Natural killer cell (primary cell): Measurements from ENCODE around the gene FOLH1. TPM values are rescaled to one million over a fixed set of nuclear protein-coding genes. Genes with fewer than 3 reads are reported as not detected.
"Not testable (repeated sequence)": the region's sequence is repeated elsewhere in the genome, so short reads cannot be mapped to it uniquely, and the experiment has no call there.

Source experiments
- ATAC-seq, 3 donors: fragments of 150-1000 bp in 2 of 3; fragments of 200-7000 bp in 1 of 3; cut with Tn5 transposase; 1 replicate in 1 of 3; 2 replicates in 2 of 3; pipeline ENCODE4 v1.10.0; 2021; ENCODE audit warnings: mild to moderate bottlenecking in 2 of 3, moderate library complexity in 2 of 3
- DNase-seq, 2 donors: peaks; one replicate each; pipeline versions ENCODE4 v3.0.0 to v3.0.0-alpha.2; 2013 to 2021; ENCODE audit warnings: mixed read lengths in 1 of 2
- H3K27ac ChIP-seq: one replicate; pipeline ENCODE4 v1.5.1; 2013; ENCODE audit warnings: mild to moderate bottlenecking, low read length
- H3K27me3 ChIP-seq: one replicate; pipeline ENCODE4 v1.6.1; 2013; ENCODE audit warnings: low read length; ENCODE audit not compliant: control insufficient read depth, insufficient read depth
- H3K36me3 ChIP-seq: one replicate; pipeline ENCODE4 v1.6.1; 2013; ENCODE audit warnings: low read length; ENCODE audit not compliant: control insufficient read depth, insufficient read depth
- H3K4me1 ChIP-seq: one replicate; pipeline ENCODE4 v1.6.1; 2013; ENCODE audit warnings: low read length; ENCODE audit not compliant: control insufficient read depth, insufficient read depth
- H3K4me3 ChIP-seq: one replicate; pipeline ENCODE4 v1.5.1; 2013; ENCODE audit warnings: low read length
- H3K9me3 ChIP-seq: one replicate; pipeline ENCODE4 v1.6.1; 2013; ENCODE audit warnings: low read length; ENCODE audit not compliant: control insufficient read depth, insufficient read depth
- H3K27ac Mint-ChIP-seq, 2 donors: one replicate each; pipeline ENCODE4 v1.8.0; 2022; ENCODE audit warnings: mild to moderate bottlenecking in 2 of 2, mixed read lengths in 2 of 2, moderate library complexity in 1 of 2
- H3K27me3 Mint-ChIP-seq, 2 donors: one replicate each; pipeline ENCODE4 v1.8.0; 2022; ENCODE audit warnings: low read depth in 2 of 2, mixed read lengths in 2 of 2
- H3K36me3 Mint-ChIP-seq: one replicate; pipeline ENCODE4 v1.8.0; 2022; ENCODE audit warnings: mixed read lengths
- H3K4me1 Mint-ChIP-seq, 2 donors: one replicate each; pipeline ENCODE4 v1.8.0; 2022; ENCODE audit warnings: mixed read lengths in 2 of 2
- H3K4me3 Mint-ChIP-seq: one replicate; pipeline ENCODE4 v1.8.0; 2022; ENCODE audit warnings: mild to moderate bottlenecking, moderate library complexity, mixed read lengths
- H3K9me3 Mint-ChIP-seq, 2 donors: one replicate each; pipeline ENCODE4 v1.8.0; 2022; ENCODE audit warnings: mixed read lengths in 2 of 2
- WGBS: methylation state at CpG from one replicate; pipeline ENCODE4 v1.1.7; 2013; ENCODE audit warnings: missing lambda C conversion rate; ENCODE audit not compliant: insufficient coverage; 5-methylcytosine and 5-hydroxymethylcytosine counted together
- intact Hi-C: fragments of 100-400 bp; cut with micrococcal nuclease; formaldehyde crosslinking; loops from one replicate; pipeline ENCODE4 v1.14.2; 2022
- total RNA-seq, 4 donors: library from RNA; stranded (reverse); fragments of 120-200 nt in 1 of 4; gene quantifications; one replicate each; pipeline versions ENCODE4 v1.2.3 to v1.2.4, GENCODE V29; 2013 to 2022
- TF ChIP-seq, protein P1 (sequence below): fragments of 200-600 bp; IDR thresholded peaks from one replicate; pipeline ENCODE4 v1.8.0; 2022; ENCODE audit warnings: antibody characterized with exemption

FOLH1 gene
- total RNA-seq, 3 donors from 2014 or later (not counting 1 experiment from before 2014, with no cell fraction given), result not detected

DNA sequence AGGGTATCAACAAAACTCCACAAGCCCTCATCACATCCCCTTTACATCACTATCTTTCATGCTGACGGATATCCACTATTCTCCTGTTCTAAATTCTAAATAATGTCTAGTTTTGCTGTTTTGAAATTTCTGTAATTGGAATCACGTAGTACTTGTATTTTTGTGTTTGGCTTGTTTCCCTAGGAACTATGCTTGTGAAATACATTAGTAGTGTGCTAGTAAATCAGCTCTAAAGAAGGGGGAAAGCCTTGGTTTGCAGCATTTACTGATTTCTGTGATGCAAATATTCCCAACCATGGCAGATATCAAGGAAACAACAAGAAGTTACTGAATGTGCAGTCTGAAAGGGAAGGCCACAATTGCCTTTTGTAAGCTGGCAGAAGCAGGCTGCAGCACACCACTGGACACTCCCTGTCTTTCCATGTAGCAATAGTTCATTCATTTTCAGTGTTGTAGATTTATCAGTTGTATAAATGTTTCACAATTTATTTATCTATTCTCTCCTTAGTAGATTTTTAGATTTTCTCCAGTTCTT is 4.7 kb upstream of the FOLH1 start:
- 60% methylated on average over 1 of the region's 2 CpGs for WGBS
- no peak overlapping the region for H3K27ac ChIP-seq
- TF ChIP-seq, protein P1, sequence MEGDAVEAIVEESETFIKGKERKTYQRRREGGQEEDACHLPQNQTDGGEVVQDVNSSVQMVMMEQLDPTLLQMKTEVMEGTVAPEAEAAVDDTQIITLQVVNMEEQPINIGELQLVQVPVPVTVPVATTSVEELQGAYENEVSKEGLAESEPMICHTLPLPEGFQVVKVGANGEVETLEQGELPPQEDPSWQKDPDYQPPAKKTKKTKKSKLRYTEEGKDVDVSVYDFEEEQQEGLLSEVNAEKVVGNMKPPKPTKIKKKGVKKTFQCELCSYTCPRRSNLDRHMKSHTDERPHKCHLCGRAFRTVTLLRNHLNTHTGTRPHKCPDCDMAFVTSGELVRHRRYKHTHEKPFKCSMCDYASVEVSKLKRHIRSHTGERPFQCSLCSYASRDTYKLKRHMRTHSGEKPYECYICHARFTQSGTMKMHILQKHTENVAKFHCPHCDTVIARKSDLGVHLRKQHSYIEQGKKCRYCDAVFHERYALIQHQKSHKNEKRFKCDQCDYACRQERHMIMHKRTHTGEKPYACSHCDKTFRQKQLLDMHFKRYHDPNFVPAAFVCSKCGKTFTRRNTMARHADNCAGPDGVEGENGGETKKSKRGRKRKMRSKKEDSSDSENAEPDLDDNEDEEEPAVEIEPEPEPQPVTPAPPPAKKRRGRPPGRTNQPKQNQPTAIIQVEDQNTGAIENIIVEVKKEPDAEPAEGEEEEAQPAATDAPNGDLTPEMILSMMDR, result no peak
- H3K4me3 Mint-ChIP-seq, result no peak overlapping the region
- intact Hi-C loops, result no loop called here
- no peaks in the 10 kb centered on the region for H3K9me3 ChIP-seq
- H3K4me3 ChIP-seq, result no peak overlapping the region
- H3K27me3 Mint-ChIP-seq, result no peaks in the 10 kb centered on the region
- H3K4me1 Mint-ChIP-seq, result no peaks in the 10 kb centered on the region
- no peaks in the 10 kb centered on the region for H3K9me3 Mint-ChIP-seq
- ATAC-seq (no peak), DNase-seq (no peak)
- H3K4me1 ChIP-seq, result no peaks in the 10 kb centered on the region
- H3K27ac Mint-ChIP-seq, result no peak overlapping the region
- no peaks in the 10 kb centered on the region for H3K27me3 ChIP-seq
- no peaks in the 10 kb centered on the region for H3K36me3 ChIP-seq
- H3K36me3 Mint-ChIP-seq, result no peaks in the 10 kb centered on the region

DNA sequence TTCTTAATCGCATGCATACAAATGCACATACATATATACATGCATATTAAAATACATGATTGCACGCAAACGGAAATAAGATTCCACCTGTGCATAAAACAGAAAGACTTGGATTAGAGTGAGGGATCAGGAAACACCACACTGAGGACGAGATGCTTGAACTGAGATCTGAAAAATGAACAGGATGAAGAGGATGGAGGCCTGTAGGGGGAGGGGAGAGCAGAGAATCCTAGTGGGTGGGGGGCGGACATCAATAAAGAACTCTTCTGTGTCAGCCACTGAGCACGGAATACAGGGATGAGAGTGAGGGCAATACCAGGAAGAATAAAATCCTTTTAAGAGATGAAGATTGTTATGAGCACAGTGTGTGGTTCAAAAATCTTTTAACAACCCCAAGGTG is 1.4 kb downstream of the FOLH1 start:
- H3K4me3 Mint-ChIP-seq, H3K4me1 ChIP-seq, H3K27me3 Mint-ChIP-seq, H3K4me3 ChIP-seq, H3K4me1 Mint-ChIP-seq, H3K36me3 ChIP-seq, DNase-seq, H3K27me3 ChIP-seq, ATAC-seq, H3K9me3 Mint-ChIP-seq, H3K9me3 ChIP-seq, H3K27ac ChIP-seq, H3K36me3 Mint-ChIP-seq, H3K27ac Mint-ChIP-seq, intact Hi-C loops: not testable (repeated sequence)
- 84% methylated on average over 6 of the region's 6 CpGs for WGBS

DNA sequence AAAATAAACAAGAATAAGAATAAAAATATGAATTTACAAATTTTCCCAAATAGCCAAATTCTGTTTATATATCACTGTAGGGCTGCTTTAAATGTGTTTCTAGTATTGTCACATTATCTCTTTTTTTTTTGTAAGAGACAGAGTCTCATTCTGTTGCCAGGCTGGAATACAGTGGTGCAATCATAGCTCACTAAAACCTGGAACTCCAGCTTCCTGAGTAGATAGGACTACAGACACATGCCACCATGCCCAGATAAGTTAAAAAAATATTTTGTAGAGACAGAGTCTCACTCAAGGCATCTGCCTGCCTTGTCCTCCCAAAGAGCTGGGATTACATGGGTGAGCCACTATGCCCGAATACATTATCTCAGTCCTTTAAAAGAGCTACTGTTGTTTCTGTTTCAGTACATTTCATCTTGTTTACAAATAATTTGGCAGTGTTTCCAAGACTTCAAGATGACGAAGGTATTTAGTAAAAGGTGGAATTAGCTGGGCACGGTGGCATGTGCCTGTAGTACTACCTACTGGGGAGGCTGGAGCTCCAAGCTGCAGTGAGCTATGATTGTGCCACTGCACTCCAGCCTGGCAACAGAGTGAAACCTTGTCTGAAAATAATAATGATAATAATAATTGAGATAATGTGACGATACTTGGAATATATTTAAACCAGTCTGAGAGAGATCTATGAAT is 6.0 kb downstream of the FOLH1 start:
- no peak overlapping the region for H3K4me3 Mint-ChIP-seq
- Histone ChIP-seq H3K4me3 (no peak overlapping the region), H3K36me3 (no peaks in the 10 kb centered on the region), H3K27me3 (no peaks in the 10 kb centered on the region), H3K4me1 (no peaks in the 10 kb centered on the region), H3K27ac (no peak overlapping the region), H3K9me3 (no peaks in the 10 kb centered on the region)
- TF ChIP-seq, protein P1, result no peak
- no peaks in the 10 kb centered on the region for H3K27me3 Mint-ChIP-seq
- WGBS, result 85% methylated on average over 2 of the region's 4 CpGs
- intact Hi-C loops, result no loop called here
- H3K36me3 Mint-ChIP-seq, result no peaks in the 10 kb centered on the region
- ATAC-seq (no peak), DNase-seq (no peak)
- H3K4me1 Mint-ChIP-seq, result no peaks in the 10 kb centered on the region
- peaks cover 0 to 6% of the 10 kb centered on the region in 2 donors for H3K9me3 Mint-ChIP-seq
- H3K27ac Mint-ChIP-seq, result no peak overlapping the region

DNA sequence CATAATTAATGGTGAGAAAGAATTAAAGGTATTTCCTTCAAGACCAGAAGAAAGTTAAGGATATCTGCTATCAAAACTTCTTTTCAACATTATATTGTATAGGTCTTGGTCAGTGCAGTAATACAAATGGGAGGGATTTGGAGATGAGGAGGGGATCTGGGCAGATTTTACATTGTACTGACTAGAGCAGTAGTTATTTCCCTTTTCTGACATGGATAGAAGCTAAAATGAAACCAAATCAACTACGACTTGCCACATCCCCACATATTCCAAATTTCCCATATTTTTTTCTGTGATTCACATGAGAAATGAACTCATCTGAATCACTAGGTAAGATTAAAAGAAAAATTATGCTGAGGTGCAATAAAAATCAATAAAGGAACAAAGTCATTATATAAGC is 11.6 kb downstream of the FOLH1 start:
- H3K9me3 Mint-ChIP-seq, ATAC-seq, H3K9me3 ChIP-seq, H3K36me3 ChIP-seq, DNase-seq, H3K36me3 Mint-ChIP-seq, H3K27ac ChIP-seq, H3K27me3 Mint-ChIP-seq, H3K4me3 Mint-ChIP-seq, H3K4me1 Mint-ChIP-seq, H3K27me3 ChIP-seq, H3K27ac Mint-ChIP-seq, H3K4me1 ChIP-seq, H3K4me3 ChIP-seq, intact Hi-C loops: not testable (repeated sequence)
- WGBS, result no CpG with 5 or more reads among the region's 1 CpG

DNA sequence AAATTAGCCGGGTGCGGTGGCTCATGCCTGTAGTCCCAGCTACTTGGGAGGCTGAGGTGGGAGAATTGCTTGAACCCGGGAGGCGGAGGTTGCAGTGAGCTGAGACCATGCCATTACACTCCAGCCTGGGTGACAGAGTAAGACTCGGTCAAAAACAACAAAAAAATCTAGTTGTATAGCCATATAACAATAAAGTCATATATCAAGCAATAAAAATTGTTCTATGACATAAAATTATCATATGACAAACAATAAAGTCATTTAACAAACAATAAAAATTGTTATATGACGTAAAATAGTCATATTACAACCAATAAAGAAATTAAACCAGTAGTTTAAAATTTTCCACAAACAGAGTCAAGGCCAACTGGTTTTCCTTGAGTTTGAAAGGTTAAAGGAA is 12.4 kb downstream of the FOLH1 start:
- H3K4me3 ChIP-seq, H3K4me1 ChIP-seq, H3K9me3 ChIP-seq, H3K27ac ChIP-seq, H3K27me3 Mint-ChIP-seq, H3K27ac Mint-ChIP-seq, H3K9me3 Mint-ChIP-seq, ATAC-seq, DNase-seq, H3K27me3 ChIP-seq, intact Hi-C loops, H3K36me3 ChIP-seq, H3K4me1 Mint-ChIP-seq, H3K4me3 Mint-ChIP-seq, H3K36me3 Mint-ChIP-seq: not testable (repeated sequence)
- WGBS, result 100% methylated on average over 2 of the region's 6 CpGs

DNA sequence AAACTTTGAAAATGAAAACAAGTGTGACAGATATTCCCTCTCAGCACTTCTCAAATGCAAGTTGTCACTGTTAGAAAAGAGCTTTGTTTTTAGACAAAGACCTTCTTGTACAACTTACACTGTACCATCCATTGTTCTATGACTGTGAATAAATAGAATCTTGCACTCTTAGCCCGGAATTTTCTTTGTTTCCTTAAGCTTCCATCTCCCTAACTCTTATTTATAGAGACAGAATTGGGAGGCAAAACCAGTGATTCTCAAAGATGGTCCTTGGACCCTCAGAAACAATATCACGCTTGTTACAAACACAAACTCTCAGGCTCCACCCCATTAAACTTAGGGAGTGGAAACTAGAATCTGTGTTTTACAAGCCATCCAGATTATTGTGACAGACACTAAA is 18.1 kb downstream of the FOLH1 start:
- WGBS, result no CpG with 5 or more reads among the region's 2 CpGs
- ATAC-seq, result not testable (repeated sequence)

More for the DNA sequence above, 18.1 kb downstream of the FOLH1 start:
- H3K27me3 Mint-ChIP-seq, H3K4me3 ChIP-seq, H3K36me3 ChIP-seq, H3K9me3 ChIP-seq, intact Hi-C loops, H3K27me3 ChIP-seq, H3K27ac Mint-ChIP-seq, DNase-seq, H3K9me3 Mint-ChIP-seq, H3K27ac ChIP-seq, H3K36me3 Mint-ChIP-seq, H3K4me3 Mint-ChIP-seq, H3K4me1 ChIP-seq, H3K4me1 Mint-ChIP-seq: not testable (repeated sequence)
